HFFc6 (cell line): ENCODE results near the gene DENND10. TPM values are rescaled to one million over a fixed set of nuclear protein-coding genes. Genes with fewer than 3 reads are reported as not detected.

Experiments
- DNase-seq: peaks from one replicate; pipeline ENCODE4 v3.0.0-alpha.2; 2018
- H3K27ac Mint-ChIP-seq: 2 replicates; pipeline ENCODE4 v1.8.0; 2020; ENCODE audit warnings: mild to moderate bottlenecking, mixed read lengths
- H3K27me3 Mint-ChIP-seq: 2 replicates; pipeline ENCODE4 v1.8.0; 2021; ENCODE audit warnings: mild to moderate bottlenecking, moderate library complexity, mixed read lengths; ENCODE audit not compliant: insufficient read depth
- H3K36me3 Mint-ChIP-seq: 2 replicates; pipeline ENCODE4 v1.8.0; 2021; ENCODE audit warnings: low read depth, mixed read lengths
- H3K4me1 Mint-ChIP-seq: 2 replicates; pipeline ENCODE4 v1.8.0; 2020; ENCODE audit warnings: low read depth, mixed read lengths
- H3K4me3 Mint-ChIP-seq: 2 replicates; pipeline ENCODE4 v1.8.0; 2020; ENCODE audit warnings: mild to moderate bottlenecking, moderate library complexity, mixed read lengths
- H3K9me3 Mint-ChIP-seq: 2 replicates; pipeline ENCODE4 v1.8.0; 2020; ENCODE audit warnings: mild to moderate bottlenecking, mixed read lengths
- total RNA-seq, 6 experiments: library from RNA; stranded (reverse); fragmentation: NEBNext Ultra II Directional; extraction: Animal tissue kit (Norgen Biotek cat#: 25700); gene quantifications; 2 replicates in 1 of 6; 3 replicates in 5 of 6; pipeline ENCODE4 v1.2.3, GENCODE V29; 2021
- TF ChIP-seq, protein P1 (sequence below): fragments of 200-600 bp; sonication (generic); IDR thresholded peaks from 2 replicates; pipeline ENCODE4 v1.5.0; 2021; ENCODE audit warnings: antibody characterized with exemption, mild to moderate bottlenecking

DENND10 gene
- total RNA-seq, 6 experiments from 2014 or later: 43.9 to 53.8 (median 46.8) TPM

DNA sequence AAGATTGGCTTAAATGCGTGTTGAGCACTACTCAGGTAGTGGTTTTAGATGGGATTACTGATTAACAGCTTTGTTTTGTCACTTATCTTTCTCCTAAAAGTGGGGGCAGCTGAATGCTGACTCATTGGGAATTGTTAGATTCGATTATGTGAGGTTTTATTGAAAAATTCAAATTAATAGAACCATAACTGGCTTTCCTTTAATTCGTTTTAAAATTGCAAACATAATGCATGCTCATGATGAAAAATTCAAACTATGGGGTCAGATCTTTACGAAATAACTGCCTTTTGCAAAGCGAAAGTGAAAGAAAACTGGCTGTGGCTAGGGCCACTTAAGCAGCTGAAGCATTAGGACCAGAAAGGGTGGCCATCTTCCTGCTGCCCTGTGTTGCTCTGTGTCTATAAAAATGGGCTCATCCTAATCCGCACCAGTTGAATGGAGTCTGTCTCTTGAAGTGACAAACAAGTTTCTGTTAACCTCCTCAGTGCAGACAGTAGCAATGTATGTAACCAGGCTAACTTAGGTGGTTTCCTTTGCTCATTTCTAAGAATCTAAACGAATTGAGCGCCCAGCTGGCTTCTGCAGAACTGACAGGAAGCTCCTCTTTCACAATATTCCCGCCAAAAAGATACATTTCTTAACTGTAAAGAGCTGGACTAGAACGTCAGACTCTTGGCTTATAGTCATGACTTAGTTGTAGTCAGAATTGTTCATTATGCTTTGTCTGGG, 27.8 kb downstream of the DENND10 start:
- H3K27ac Mint-ChIP-seq: peak overlapping the region; percentile 55; the same call in 1 of the 2 replicates
- peaks cover 2% of the 10 kb centered on the region; the same call in 1 of the 2 replicates for H3K27me3 Mint-ChIP-seq
- no peak for DNase-seq
- TF ChIP-seq, protein P1, sequence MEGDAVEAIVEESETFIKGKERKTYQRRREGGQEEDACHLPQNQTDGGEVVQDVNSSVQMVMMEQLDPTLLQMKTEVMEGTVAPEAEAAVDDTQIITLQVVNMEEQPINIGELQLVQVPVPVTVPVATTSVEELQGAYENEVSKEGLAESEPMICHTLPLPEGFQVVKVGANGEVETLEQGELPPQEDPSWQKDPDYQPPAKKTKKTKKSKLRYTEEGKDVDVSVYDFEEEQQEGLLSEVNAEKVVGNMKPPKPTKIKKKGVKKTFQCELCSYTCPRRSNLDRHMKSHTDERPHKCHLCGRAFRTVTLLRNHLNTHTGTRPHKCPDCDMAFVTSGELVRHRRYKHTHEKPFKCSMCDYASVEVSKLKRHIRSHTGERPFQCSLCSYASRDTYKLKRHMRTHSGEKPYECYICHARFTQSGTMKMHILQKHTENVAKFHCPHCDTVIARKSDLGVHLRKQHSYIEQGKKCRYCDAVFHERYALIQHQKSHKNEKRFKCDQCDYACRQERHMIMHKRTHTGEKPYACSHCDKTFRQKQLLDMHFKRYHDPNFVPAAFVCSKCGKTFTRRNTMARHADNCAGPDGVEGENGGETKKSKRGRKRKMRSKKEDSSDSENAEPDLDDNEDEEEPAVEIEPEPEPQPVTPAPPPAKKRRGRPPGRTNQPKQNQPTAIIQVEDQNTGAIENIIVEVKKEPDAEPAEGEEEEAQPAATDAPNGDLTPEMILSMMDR: no peak
- H3K4me1 Mint-ChIP-seq: peaks cover 31% of the 10 kb centered on the region
- peak overlapping the region; percentile 70 for H3K4me3 Mint-ChIP-seq
- peaks cover 50% of the 10 kb centered on the region for H3K36me3 Mint-ChIP-seq
- H3K9me3 Mint-ChIP-seq: no peaks in the 10 kb centered on the region

DNA sequence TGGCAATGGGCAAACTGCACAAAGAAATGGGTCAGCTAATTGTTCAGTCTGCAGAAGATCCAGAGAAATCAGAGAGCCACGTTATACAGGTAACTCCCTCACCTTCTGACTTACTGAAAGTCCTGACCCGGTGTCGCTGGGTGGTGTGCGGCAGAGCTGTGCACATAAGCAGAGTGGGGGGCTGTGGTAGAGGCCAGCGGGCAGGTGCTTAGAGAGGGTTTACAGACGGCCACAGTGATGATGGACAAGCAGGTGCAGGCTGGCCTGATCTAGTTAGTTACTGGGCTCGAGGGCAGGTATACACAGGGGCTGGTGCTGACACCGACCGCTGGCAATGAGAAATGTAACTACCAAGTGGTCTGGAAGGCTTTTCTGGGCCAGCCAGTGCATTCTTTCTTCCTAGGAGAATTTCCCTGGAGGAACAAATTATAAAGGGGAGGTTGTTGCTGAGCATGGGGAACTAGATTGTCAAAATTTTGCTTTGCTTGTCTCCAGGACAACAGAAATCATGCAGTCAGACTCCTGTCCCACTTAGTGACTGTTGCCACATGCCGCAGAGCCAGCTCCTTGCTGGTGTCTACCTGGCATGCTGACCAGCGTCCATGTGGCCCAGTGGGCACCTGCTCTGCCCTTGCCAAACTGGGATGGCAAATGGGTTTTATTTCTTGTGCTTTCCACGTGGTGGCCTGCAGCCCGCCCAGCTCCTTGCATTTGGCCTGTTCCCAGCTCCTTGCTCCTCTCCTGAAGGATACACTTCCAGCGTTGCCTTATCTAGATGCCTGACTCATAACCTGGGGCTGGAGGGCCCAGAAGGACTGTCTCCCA, 28.8 kb downstream of the DENND10 start:
- TF ChIP-seq, protein P1: no peak
- no peak overlapping the region for H3K27ac Mint-ChIP-seq

DNA sequence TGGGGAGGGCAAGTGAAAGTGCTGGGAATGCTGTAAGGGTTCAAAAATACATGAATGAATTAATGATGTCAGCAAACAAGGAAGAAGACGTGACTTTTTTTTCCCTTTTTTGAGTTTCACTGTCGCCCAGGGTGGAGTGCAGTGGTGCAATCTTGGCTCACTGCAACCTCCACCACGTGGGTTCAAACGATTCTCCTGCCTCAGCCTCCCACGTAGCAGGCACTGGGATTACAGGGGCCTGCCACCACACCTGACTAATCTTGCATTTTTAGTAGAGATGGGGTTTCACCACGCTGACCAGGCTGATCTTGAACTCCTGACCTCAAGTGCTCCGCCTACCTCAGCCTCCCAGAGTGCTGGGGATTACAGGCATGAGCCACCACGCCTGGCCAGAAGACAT, 30.0 kb downstream of the DENND10 start:
- H3K27ac Mint-ChIP-seq: peak overlapping the region; percentile 1; the same call in 1 of the 2 replicates
- TF ChIP-seq, protein P1: no peak
- peaks cover 54% of the 10 kb centered on the region for H3K36me3 Mint-ChIP-seq
- H3K9me3 Mint-ChIP-seq: no peaks in the 10 kb centered on the region
- peaks cover 2% of the 10 kb centered on the region; the same call in 1 of the 2 replicates for H3K27me3 Mint-ChIP-seq
- no peak for DNase-seq
- no peak overlapping the region for H3K4me3 Mint-ChIP-seq
- peaks cover 38% of the 10 kb centered on the region for H3K4me1 Mint-ChIP-seq

More for the DNA sequence above, 28.8 kb downstream of the DENND10 start:
- H3K9me3 Mint-ChIP-seq: no peaks in the 10 kb centered on the region
- H3K36me3 Mint-ChIP-seq: peaks cover 50% of the 10 kb centered on the region
- peaks cover 31% of the 10 kb centered on the region for H3K4me1 Mint-ChIP-seq
- peaks cover 2% of the 10 kb centered on the region; the same call in 1 of the 2 replicates for H3K27me3 Mint-ChIP-seq
- no peak overlapping the region for H3K4me3 Mint-ChIP-seq
- no peak for DNase-seq

DNA sequence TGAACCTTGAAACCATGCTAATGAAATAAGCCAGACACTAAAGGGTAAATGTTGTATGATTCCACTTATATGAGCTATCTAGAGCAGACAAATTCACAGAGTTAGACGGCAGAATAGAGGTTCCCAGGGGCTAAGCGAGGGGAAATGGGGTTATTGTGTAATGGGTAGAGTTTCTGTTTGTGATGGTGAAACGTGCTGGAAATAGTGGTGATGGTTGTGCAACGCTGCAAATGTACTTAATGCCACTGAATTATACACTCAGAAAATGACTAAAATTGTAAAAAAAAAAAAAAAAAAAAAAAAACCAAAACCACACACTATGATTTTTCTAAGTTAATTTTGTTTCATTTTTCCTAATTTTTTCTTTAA, 31.6 kb downstream of the DENND10 start:
- Mint-ChIP-seq H3K4me3 (no peak overlapping the region), H3K27ac (peak overlapping the region; percentile 67), H3K36me3 (peaks cover 38% of the 10 kb centered on the region), H3K27me3 (0 out of 2 replicates have a peak, but pooled peaks cover 2% of the 10 kb centered on the region), H3K9me3 (no peaks in the 10 kb centered on the region), H3K4me1 (peaks cover 36% of the 10 kb centered on the region)
- TF ChIP-seq, protein P1: no peak
- no peak for DNase-seq

DNA sequence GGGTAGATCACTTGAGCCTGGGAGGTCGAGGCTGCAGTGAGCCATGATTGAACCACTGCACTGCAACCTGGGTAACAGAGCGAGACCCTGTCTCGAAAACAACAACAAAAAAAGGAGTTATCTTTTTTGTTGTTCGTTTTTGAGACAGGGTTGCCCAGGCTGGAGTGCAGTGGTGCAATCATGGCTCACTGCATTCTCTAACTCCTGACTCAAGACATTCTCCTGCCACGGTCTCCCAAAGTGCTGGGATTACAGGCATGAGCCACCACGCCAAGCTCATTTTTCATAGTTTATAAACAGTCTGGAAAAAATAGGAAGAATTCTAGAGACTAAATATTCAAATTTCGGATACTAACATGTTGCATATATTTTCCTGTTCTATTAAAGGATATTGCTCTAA, 32.2 kb downstream of the DENND10 start:
- 0 out of 2 replicates have a peak, but pooled peaks cover 2% of the 10 kb centered on the region for H3K27me3 Mint-ChIP-seq
- peaks cover 32% of the 10 kb centered on the region for H3K36me3 Mint-ChIP-seq
- no peak overlapping the region; the same call in 1 of the 2 replicates for H3K27ac Mint-ChIP-seq
- DNase-seq: no peak
- H3K4me1 Mint-ChIP-seq: peaks cover 30% of the 10 kb centered on the region
- no peaks in the 10 kb centered on the region for H3K9me3 Mint-ChIP-seq
- TF ChIP-seq, protein P1: no peak
- no peak overlapping the region for H3K4me3 Mint-ChIP-seq
